Endodermal cell (in vitro differentiated cells): ENCODE data around the gene HSPA6. TPM values are rescaled to one million over a fixed set of nuclear protein-coding genes. Genes with fewer than 3 reads are reported as not detected.

ENCODE experiments used
- DNase-seq: peaks from one replicate; pipeline ENCODE4 v3.0.0-alpha.2; 2017
- H3K27ac ChIP-seq: 2 replicates; pipeline ENCODE4 v1.5.1; 2013; ENCODE audit warnings: mild to moderate bottlenecking, low read depth, low read length, moderate library complexity
- H3K27me3 ChIP-seq: 2 replicates; pipeline ENCODE4 v1.6.1; 2013; ENCODE audit warnings: mild to moderate bottlenecking, low read length, moderate library complexity; ENCODE audit not compliant: insufficient read depth, control insufficient read depth, poor library complexity, severe bottlenecking
- H3K36me3 ChIP-seq: 2 replicates; pipeline ENCODE4 v1.7.0; 2013; ENCODE audit warnings: mild to moderate bottlenecking, low read length, moderate library complexity; ENCODE audit not compliant: control insufficient read depth, insufficient read depth
- H3K4me1 ChIP-seq: one replicate; pipeline ENCODE4 v1.7.0; 2013; ENCODE audit warnings: low read length; ENCODE audit not compliant: control insufficient read depth, insufficient read depth
- H3K4me3 ChIP-seq: 2 replicates; pipeline ENCODE4 v1.5.1; 2013; ENCODE audit warnings: mild to moderate bottlenecking, low read length, moderate library complexity
- H3K9ac ChIP-seq: 2 replicates; pipeline ENCODE4 v1.6.1; 2013; ENCODE audit warnings: mild to moderate bottlenecking, low read length, moderate library complexity; ENCODE audit not compliant: poor library complexity, severe bottlenecking; ENCODE audit errors: extremely low read depth
- H3K9me3 ChIP-seq: 2 replicates; pipeline ENCODE4 v1.6.1; 2013; ENCODE audit warnings: mild to moderate bottlenecking, low read length, moderate library complexity; ENCODE audit not compliant: control insufficient read depth
- H3K27ac Mint-ChIP-seq: 2 replicates; pipeline ENCODE4 v1.8.0; 2020; ENCODE audit warnings: mixed read lengths
- H3K27me3 Mint-ChIP-seq: 2 replicates; pipeline ENCODE4 v1.8.0; 2021; ENCODE audit warnings: mild to moderate bottlenecking, mixed read lengths; ENCODE audit not compliant: insufficient read depth
- H3K36me3 Mint-ChIP-seq: 2 replicates; pipeline ENCODE4 v1.8.0; 2020; ENCODE audit warnings: low read depth, mixed read lengths
- H3K4me1 Mint-ChIP-seq: 2 replicates; pipeline ENCODE4 v1.8.0; 2020; ENCODE audit warnings: mixed read lengths
- H3K4me3 Mint-ChIP-seq: 2 replicates; pipeline ENCODE4 v1.8.0; 2020; ENCODE audit warnings: mild to moderate bottlenecking, moderate library complexity, mixed read lengths
- H3K9me3 Mint-ChIP-seq: 2 replicates; pipeline ENCODE4 v1.8.0; 2020; ENCODE audit warnings: mild to moderate bottlenecking, mixed read lengths
- CTCF ChIP-seq: fragments of 200-600 bp; sonication (generic); conservative IDR thresholded peaks from 2 replicates; pipeline ENCODE4 v1.5.0; 2021; ENCODE audit warnings: antibody characterized with exemption, mild to moderate bottlenecking
- WGBS, 2 experiments: methylation state at CpG; one replicate each; pipeline versions ENCODE4 v1.1.5 to v1.1.7; 2013; ENCODE audit warnings: missing lambda C conversion rate in 2 of 2, mixed read lengths in 1 of 2; ENCODE audit not compliant: insufficient coverage in 1 of 2, insufficient read length in 1 of 2; 5-methylcytosine and 5-hydroxymethylcytosine counted together
- total RNA-seq, 2 donors: library from RNA; stranded (reverse); fragmentation: NEBNext Ultra II Directional in 1 of 2; extraction: Animal tissue kit (Norgen Biotek cat#: 25700) in 1 of 2; gene quantifications; 2 replicates in 1 of 2; 3 replicates in 1 of 2; pipeline ENCODE4 v1.2.1, GENCODE V29; 2021

HSPA6 gene
- total RNA-seq, 2 donors from 2014 or later, result not detected

- Histone ChIP-seq H3K4me1 (peaks cover 4% of the 10 kb centered on the region), H3K36me3 (no peaks in the 10 kb centered on the region), H3K9me3 (no peaks in the 10 kb centered on the region), H3K9ac (no peak overlapping the region), H3K27ac (no peak overlapping the region), H3K4me3 (no peak overlapping the region), H3K27me3 (peaks cover 19% of the 10 kb centered on the region)
- H3K9me3 Mint-ChIP-seq, result no peaks in the 10 kb centered on the region
- H3K36me3 Mint-ChIP-seq, result no peaks in the 10 kb centered on the region
- H3K27me3 Mint-ChIP-seq, result peaks cover 41% of the 10 kb centered on the region
- no peak for DNase-seq
- H3K27ac Mint-ChIP-seq, result no peak overlapping the region
- no peak for TF ChIP-seq CTCF
- H3K4me3 Mint-ChIP-seq, result no peak overlapping the region
- WGBS, 2 experiments, result 78 to 83% methylated on average over 1 to 2 of the region's 2 CpGs
- peaks cover 6% of the 10 kb centered on the region for H3K4me1 Mint-ChIP-seq
Measured at GRCh38 chr1:161492827-161493226, 31.5 kb upstream of the HSPA6 start.

GRCh38 chr1:161494091-161494735 lies 30.1 kb upstream of the HSPA6 start:
- no peak overlapping the region for H3K4me3 ChIP-seq
- no peak overlapping the region for H3K9ac ChIP-seq
- DNase-seq, result no peak
- H3K36me3 ChIP-seq, result no peaks in the 10 kb centered on the region
- H3K36me3 Mint-ChIP-seq, result no peaks in the 10 kb centered on the region
- no peak overlapping the region for H3K4me3 Mint-ChIP-seq
- peaks cover 26% of the 10 kb centered on the region for H3K27me3 ChIP-seq
- H3K9me3 ChIP-seq, result no peaks in the 10 kb centered on the region
- H3K9me3 Mint-ChIP-seq, result no peaks in the 10 kb centered on the region
- H3K4me1 Mint-ChIP-seq, result peaks cover 1% of the 10 kb centered on the region
- H3K27ac ChIP-seq, result no peak overlapping the region
- peaks cover 4% of the 10 kb centered on the region for H3K4me1 ChIP-seq
- WGBS, 2 experiments, result 68 to 100% methylated on average over 1 to 3 of the region's 3 CpGs
- peaks cover 37% of the 10 kb centered on the region for H3K27me3 Mint-ChIP-seq
- no peak overlapping the region for H3K27ac Mint-ChIP-seq
- no peak for TF ChIP-seq CTCF

- H3K4me1 Mint-ChIP-seq, result no peaks in the 10 kb centered on the region
- no peak for DNase-seq
- H3K4me3 Mint-ChIP-seq, result no peak overlapping the region
- no peaks in the 10 kb centered on the region for H3K9me3 Mint-ChIP-seq
- Histone ChIP-seq H3K27ac (no peak overlapping the region), H3K36me3 (no peaks in the 10 kb centered on the region), H3K4me3 (no peak overlapping the region), H3K9me3 (no peaks in the 10 kb centered on the region), H3K9ac (no peak overlapping the region), H3K4me1 (peaks cover 4% of the 10 kb centered on the region), H3K27me3 (peaks cover 23% of the 10 kb centered on the region)
- no peak for TF ChIP-seq CTCF
- no peak overlapping the region for H3K27ac Mint-ChIP-seq
- H3K27me3 Mint-ChIP-seq, result peaks cover 30% of the 10 kb centered on the region
- no peaks in the 10 kb centered on the region for H3K36me3 Mint-ChIP-seq
Measured at GRCh38 chr1:161495490-161495889, 28.9 kb upstream of the HSPA6 start.
